Measurements from ENCODE around the gene PTTG1IP. TPM values are rescaled to one million over a fixed set of nuclear protein-coding genes. Genes with fewer than 3 reads are reported as not detected.

The PTTG1IP gene
- total and polyA plus RNA-seq, 2 donors from 2014 or later: 187 to 378 TPM

GRCh38 chr21:44907966-44908895 lies 34.7 kb upstream of the PTTG1IP start:
- intact Hi-C loops (cut with DNase I): no loop called here
- H3K4me3 ChIP-seq (ENCODE audit: low read length in 3 of 3): no peak overlapping the region
- no peaks in the 10 kb centered on the region for H3K27me3 ChIP-seq (ENCODE audit: control insufficient read depth, insufficient read depth, low read length)
- no peak overlapping the region for H3K27ac ChIP-seq (ENCODE audit: low read depth in 2 of 2, low read length in 2 of 2)
- peaks cover 0 to 21% (median 17%) of the 10 kb centered on the region in 3 donors for H3K4me1 ChIP-seq (ENCODE audit: control insufficient read depth in 2 of 3, insufficient read depth in 2 of 3, low read depth in 1 of 3, low read length in 3 of 3)
- no peak for TF ChIP-seq CTCF (IDR thresholded peaks at IDR 0.05; ENCODE audit: borderline replicate concordance, extremely low read depth, insufficient read depth)
- no peak overlapping the region for H3K9ac ChIP-seq (ENCODE audit: low read length in 3 of 3)
- DNase-seq: no peak
- no peaks in the 10 kb centered on the region for H3K9me3 ChIP-seq (ENCODE audit: control insufficient read depth in 2 of 3, insufficient read depth in 1 of 3, low read length in 3 of 3)
- FAIRE-seq: no peak
- no peaks in the 10 kb centered on the region for H3K36me3 ChIP-seq (ENCODE audit: control insufficient read depth in 2 of 3, insufficient read depth in 3 of 3, low read length in 3 of 3)

DNA sequence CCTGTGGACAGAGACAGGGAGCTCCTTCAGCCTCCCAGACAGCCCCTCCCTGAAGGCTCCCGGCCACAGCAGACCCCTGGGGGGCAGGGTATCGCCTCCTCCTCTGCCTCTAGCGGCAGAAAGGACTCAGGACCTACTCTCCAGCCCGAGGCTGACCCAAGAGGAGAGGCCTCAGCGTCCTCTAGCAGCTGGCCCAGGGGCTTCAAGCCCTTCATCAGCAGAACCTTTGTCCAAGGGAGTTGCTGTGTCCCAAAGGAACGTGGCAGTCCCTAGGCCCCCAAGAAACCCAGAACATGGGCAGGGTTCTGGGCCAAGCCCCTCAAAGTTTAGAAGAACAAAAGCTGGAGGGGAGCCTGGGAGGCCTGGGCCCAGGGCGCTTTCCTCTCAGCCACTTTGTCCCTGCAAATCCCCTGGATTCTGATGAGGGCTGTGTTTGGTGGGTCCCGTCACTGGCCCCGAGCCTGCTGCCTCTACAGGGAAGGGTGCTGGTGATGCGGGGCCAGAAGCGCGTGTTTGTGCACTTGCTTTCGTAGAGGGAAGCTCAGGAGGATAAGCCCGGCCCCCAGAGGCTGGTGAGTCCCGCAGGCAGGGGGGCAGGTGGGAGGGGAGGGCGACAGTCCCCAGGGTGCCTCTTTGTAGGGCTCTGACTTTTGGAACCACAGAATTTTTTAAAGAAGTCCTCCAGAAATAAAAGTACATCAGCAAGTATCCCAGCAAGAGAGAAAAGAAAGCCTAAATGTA lies 33.9 kb upstream of the PTTG1IP start:
- no peak for DNase-seq

DNA sequence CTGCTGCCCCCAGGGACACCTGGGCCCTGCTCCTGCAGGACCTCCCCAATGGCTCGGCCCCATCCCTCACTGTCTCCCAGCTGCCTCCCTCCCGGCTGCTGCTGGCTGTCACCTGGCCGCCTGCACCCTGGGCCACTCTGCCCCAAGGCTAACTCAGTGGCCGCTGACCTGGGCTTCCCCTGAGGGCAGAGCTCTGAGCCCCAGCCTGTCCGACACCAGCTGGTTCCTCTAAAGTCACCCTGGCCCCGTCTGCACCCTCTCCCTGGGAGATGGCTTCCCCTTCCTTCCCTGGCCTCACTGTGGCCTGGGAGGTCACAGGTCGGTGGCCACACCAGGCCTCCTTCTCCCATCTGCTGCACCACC lies 32.2 kb upstream of the PTTG1IP start:
- H3K4me1 ChIP-seq (ENCODE audit: control insufficient read depth in 2 of 3, insufficient read depth in 2 of 3, low read depth in 1 of 3, low read length in 3 of 3): peaks cover 0 to 12% (median 0%) of the 10 kb centered on the region in 3 donors
- FAIRE-seq: no peak
- TF ChIP-seq CTCF (IDR thresholded peaks at IDR 0.05; ENCODE audit: borderline replicate concordance, extremely low read depth, insufficient read depth): no peak

More for the DNA sequence above, 33.9 kb upstream of the PTTG1IP start:
- H3K27ac ChIP-seq (ENCODE audit: low read depth in 2 of 2, low read length in 2 of 2): no peak overlapping the region
- H3K36me3 ChIP-seq (ENCODE audit: control insufficient read depth in 2 of 3, insufficient read depth in 3 of 3, low read length in 3 of 3): peaks cover 0 to under 1% (median 0%) of the 10 kb centered on the region in 3 donors
- FAIRE-seq: no peak
- no peak overlapping the region for H3K9ac ChIP-seq (ENCODE audit: low read length in 3 of 3)
- H3K9me3 ChIP-seq (ENCODE audit: control insufficient read depth in 2 of 3, insufficient read depth in 1 of 3, low read length in 3 of 3): no peaks in the 10 kb centered on the region
- intact Hi-C loops (cut with DNase I): no loop called here
- no peaks in the 10 kb centered on the region for H3K27me3 ChIP-seq (ENCODE audit: control insufficient read depth, insufficient read depth, low read length)
- no peak overlapping the region for H3K4me3 ChIP-seq (ENCODE audit: low read length in 3 of 3)
- H3K4me1 ChIP-seq (ENCODE audit: control insufficient read depth in 2 of 3, insufficient read depth in 2 of 3, low read depth in 1 of 3, low read length in 3 of 3): peaks cover 0 to 21% (median 15%) of the 10 kb centered on the region in 3 donors
- no peak for TF ChIP-seq CTCF (IDR thresholded peaks at IDR 0.05; ENCODE audit: borderline replicate concordance, extremely low read depth, insufficient read depth)

More for the DNA sequence above, 32.2 kb upstream of the PTTG1IP start:
- Histone ChIP-seq H3K36me3 (ENCODE audit: control insufficient read depth in 2 of 3, insufficient read depth in 3 of 3, low read length in 3 of 3) (peaks cover 0 to 3% (median 2%) of the 10 kb centered on the region in 3 donors), H3K27me3 (ENCODE audit: control insufficient read depth, insufficient read depth, low read length) (no peaks in the 10 kb centered on the region), H3K27ac (ENCODE audit: low read depth in 2 of 2, low read length in 2 of 2) (no peak overlapping the region), H3K4me3 (ENCODE audit: low read length in 3 of 3) (no peak overlapping the region), H3K9ac (ENCODE audit: low read length in 3 of 3) (no peak overlapping the region), H3K9me3 (ENCODE audit: control insufficient read depth in 2 of 3, insufficient read depth in 1 of 3, low read length in 3 of 3) (no peaks in the 10 kb centered on the region)
- intact Hi-C loops (cut with DNase I): no loop called here
- DNase-seq: no peak
